ENCODE results near the gene SYT14. TPM values are rescaled to one million over a fixed set of nuclear protein-coding genes. Genes with fewer than 3 reads are reported as not detected.
"Not testable (repeated sequence)": the region's sequence is repeated elsewhere in the genome, so short reads cannot be mapped to it uniquely, and the experiment has no call there.

SYT14 gene
- total RNA-seq, 1 experiment from 2014 or later: 1.4 TPM

DNA sequence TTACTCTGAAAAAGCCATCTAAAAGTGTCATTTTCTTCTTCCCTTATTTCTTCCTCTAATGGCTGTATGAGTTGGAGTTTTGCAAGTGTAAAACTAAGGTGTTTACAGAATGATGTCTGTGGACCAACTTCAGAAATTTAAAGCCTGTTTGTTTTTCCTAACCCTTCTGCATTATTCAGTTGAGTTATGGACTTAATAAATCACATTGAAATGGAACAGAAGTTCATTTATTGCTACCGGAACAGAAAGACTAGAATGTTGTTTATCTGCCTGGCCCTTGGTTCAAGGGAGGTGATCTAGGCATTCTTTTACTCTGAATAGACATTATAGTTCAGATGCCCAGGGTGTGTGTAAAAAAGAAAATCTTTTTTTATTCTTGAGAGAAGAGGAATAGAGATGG is 24.8 kb downstream of the SYT14 start:
- Histone ChIP-seq H3K27ac (no peak overlapping the region), H3K4me1 (replicated peaks; ENCODE audit: insufficient read depth) (no peaks in the 10 kb centered on the region), H2AFZ (no peak overlapping the region), H3K9me3 (ENCODE audit: insufficient read depth, low read depth) (no peaks in the 10 kb centered on the region), H3K4me3 (no peak overlapping the region), H3K79me2 (ENCODE audit: low read depth) (no peaks in the 10 kb centered on the region), H3K36me3 (ENCODE audit: low read depth) (no peaks in the 10 kb centered on the region), H3K4me2 (no peak overlapping the region), H3F3A (ENCODE audit: insufficient read depth, low read depth) (no peaks in the 10 kb centered on the region), H3K27me3 (ENCODE audit: insufficient read depth, low read depth) (no peaks in the 10 kb centered on the region), H3K9me2 (ENCODE audit: insufficient read depth) (no peaks in the 10 kb centered on the region), H4K20me1 (ENCODE audit: insufficient read depth) (no peaks in the 10 kb centered on the region)
- no peak for DNase-seq
- no peak for TF ChIP-seq EZH2 (IDR thresholded peaks at IDR 0.05; ENCODE audit: low read depth)
- TF ChIP-seq, protein P1, sequence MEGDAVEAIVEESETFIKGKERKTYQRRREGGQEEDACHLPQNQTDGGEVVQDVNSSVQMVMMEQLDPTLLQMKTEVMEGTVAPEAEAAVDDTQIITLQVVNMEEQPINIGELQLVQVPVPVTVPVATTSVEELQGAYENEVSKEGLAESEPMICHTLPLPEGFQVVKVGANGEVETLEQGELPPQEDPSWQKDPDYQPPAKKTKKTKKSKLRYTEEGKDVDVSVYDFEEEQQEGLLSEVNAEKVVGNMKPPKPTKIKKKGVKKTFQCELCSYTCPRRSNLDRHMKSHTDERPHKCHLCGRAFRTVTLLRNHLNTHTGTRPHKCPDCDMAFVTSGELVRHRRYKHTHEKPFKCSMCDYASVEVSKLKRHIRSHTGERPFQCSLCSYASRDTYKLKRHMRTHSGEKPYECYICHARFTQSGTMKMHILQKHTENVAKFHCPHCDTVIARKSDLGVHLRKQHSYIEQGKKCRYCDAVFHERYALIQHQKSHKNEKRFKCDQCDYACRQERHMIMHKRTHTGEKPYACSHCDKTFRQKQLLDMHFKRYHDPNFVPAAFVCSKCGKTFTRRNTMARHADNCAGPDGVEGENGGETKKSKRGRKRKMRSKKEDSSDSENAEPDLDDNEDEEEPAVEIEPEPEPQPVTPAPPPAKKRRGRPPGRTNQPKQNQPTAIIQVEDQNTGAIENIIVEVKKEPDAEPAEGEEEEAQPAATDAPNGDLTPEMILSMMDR (conservative IDR thresholded peaks at IDR 0.05): no peak
- no TSS peak for BruUV-seq (replicated peaks)
- CTCF ChIA-PET: no interaction called here
- intact Hi-C loops (cut with micrococcal nuclease; ENCODE audit: unreplicated experiment): no loop called here
- POLR2A ChIA-PET (ENCODE audit: unreplicated experiment): interaction anchor here (0.6 kb wide), 1 partner anchor 9 kb away, joined by 4 read pairs; no protein-coding TSS in a partner anchor

DNA sequence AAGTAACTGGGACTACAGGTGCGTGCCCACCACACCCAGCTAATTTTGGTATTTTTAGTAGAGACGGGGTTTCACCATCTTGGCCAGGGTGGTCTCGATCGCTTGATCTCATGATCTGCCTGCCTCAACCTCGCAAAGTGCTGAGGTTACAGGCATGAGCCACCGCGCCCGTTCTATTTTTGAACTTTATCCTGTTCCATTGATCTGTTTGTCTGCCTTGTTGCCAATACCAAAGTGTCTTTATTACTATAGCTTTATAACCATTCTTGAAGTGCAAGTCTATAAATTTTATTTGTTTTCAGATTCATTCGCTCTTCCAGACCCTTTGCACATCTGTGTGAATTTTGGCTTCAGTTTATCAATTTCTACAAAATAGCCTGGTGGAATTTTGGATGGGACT is 28.0 kb downstream of the SYT14 start:
- ChIA-PET CTCF (no interaction called here), POLR2A (ENCODE audit: unreplicated experiment) (no interaction called here)
- Histone ChIP-seq H3K27ac (no peak overlapping the region), H4K20me1 (ENCODE audit: insufficient read depth) (no peaks in the 10 kb centered on the region), H3K79me2 (ENCODE audit: low read depth) (no peaks in the 10 kb centered on the region), H2AFZ (no peak overlapping the region), H3K4me2 (no peak overlapping the region), H3K4me1 (replicated peaks; ENCODE audit: insufficient read depth) (no peaks in the 10 kb centered on the region), H3K9me3 (ENCODE audit: insufficient read depth, low read depth) (no peaks in the 10 kb centered on the region), H3K36me3 (ENCODE audit: low read depth) (no peaks in the 10 kb centered on the region), H3K9me2 (ENCODE audit: insufficient read depth) (no peaks in the 10 kb centered on the region), H3K4me3 (no peak overlapping the region), H3F3A (ENCODE audit: insufficient read depth, low read depth) (no peaks in the 10 kb centered on the region), H3K27me3 (ENCODE audit: insufficient read depth, low read depth) (no peaks in the 10 kb centered on the region)
- TF ChIP-seq EZH2 (IDR thresholded peaks at IDR 0.05; ENCODE audit: low read depth): no peak
- TF ChIP-seq, protein P1 (conservative IDR thresholded peaks at IDR 0.05): no peak
- no peak for DNase-seq
- intact Hi-C loops (cut with micrococcal nuclease; ENCODE audit: unreplicated experiment): no loop called here
- no TSS peak for BruUV-seq (replicated peaks)

DNA sequence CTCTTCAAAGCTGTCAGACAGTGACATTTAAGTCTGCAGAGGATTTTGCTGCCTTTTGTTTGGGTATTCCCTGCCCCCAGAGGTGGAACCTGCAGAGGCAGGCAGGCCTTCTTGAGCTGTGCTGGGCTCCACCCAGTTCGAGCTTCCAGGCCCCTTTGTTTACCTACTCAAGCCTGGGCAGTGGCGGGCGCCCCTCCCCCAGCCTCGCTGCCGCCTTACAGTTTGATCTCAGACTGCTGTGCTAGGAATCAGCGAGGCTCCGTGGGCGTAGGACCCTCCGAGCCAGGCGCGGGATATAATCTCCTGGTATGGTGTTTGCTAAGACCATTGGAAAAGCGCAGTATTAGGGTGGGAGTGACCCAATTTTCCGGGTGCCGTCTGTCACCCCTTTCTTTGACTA is 40.7 kb downstream of the SYT14 start:
- CTCF ChIA-PET; H3F3A ChIP-seq (ENCODE audit: insufficient read depth, low read depth); H2AFZ ChIP-seq; H3K27me3 ChIP-seq (ENCODE audit: insufficient read depth, low read depth); H3K4me3 ChIP-seq; DNase-seq; intact Hi-C loops (cut with micrococcal nuclease; ENCODE audit: unreplicated experiment); H3K9me3 ChIP-seq (ENCODE audit: insufficient read depth, low read depth); H3K4me2 ChIP-seq; H3K4me1 ChIP-seq (replicated peaks; ENCODE audit: insufficient read depth); H3K36me3 ChIP-seq (ENCODE audit: low read depth); H4K20me1 ChIP-seq (ENCODE audit: insufficient read depth); H3K79me2 ChIP-seq (ENCODE audit: low read depth); POLR2A ChIA-PET (ENCODE audit: unreplicated experiment); H3K9me2 ChIP-seq (ENCODE audit: insufficient read depth); H3K27ac ChIP-seq; BruUV-seq (replicated peaks): not testable (repeated sequence)

DNA sequence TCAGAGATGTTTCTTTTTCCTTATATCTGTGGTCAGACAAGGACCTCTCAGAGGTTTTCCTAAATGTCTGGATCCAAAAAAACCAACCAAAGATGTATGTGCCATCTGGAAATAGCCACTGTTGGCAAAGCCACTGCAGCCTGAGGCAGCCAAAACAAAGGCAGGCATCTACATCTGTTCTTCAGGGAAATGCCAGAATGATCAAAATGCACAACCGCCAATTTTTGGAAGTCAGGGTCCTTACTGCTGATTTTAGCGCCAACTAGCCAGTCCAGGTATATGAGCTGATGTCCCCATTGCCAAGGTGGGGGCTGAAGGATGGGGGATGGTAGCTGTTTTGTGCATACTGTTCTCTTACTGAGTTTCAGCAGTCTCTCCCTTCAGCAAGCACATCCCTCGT is 45.9 kb downstream of the SYT14 start:
- DNase-seq: no peak
- Histone ChIP-seq H3K4me3 (no peak overlapping the region), H3K4me1 (replicated peaks; ENCODE audit: insufficient read depth) (peaks cover 10% of the 10 kb centered on the region), H3K4me2 (no peak overlapping the region), H3K79me2 (ENCODE audit: low read depth) (no peaks in the 10 kb centered on the region), H3K36me3 (ENCODE audit: low read depth) (no peaks in the 10 kb centered on the region), H4K20me1 (ENCODE audit: insufficient read depth) (no peaks in the 10 kb centered on the region), H3F3A (ENCODE audit: insufficient read depth, low read depth) (0 out of 2 replicates have a peak, but pooled peaks cover under 1% of the 10 kb centered on the region), H3K9me2 (ENCODE audit: insufficient read depth) (no peaks in the 10 kb centered on the region), H3K9me3 (ENCODE audit: insufficient read depth, low read depth) (no peaks in the 10 kb centered on the region), H3K27ac (no peak overlapping the region), H2AFZ (no peak overlapping the region), H3K27me3 (ENCODE audit: insufficient read depth, low read depth) (no peaks in the 10 kb centered on the region)
- no peak for TF ChIP-seq EZH2 (IDR thresholded peaks at IDR 0.05; ENCODE audit: low read depth)
- TF ChIP-seq, protein P1 (conservative IDR thresholded peaks at IDR 0.05): no peak
- CTCF ChIA-PET: no interaction called here
- intact Hi-C loops (cut with micrococcal nuclease; ENCODE audit: unreplicated experiment): no loop called here
- BruUV-seq (replicated peaks): no TSS peak
- POLR2A ChIA-PET (ENCODE audit: unreplicated experiment): no interaction called here
